Ishikawa (cell line): ENCODE measurements around the gene GANC.

Experiments used
- CEBPB ChIP-seq: IDR thresholded peaks from 2 replicates; pipeline ENCODE4 v1.6.1; 2012
- CREB1 ChIP-seq: IDR thresholded peaks from 2 replicates; pipeline ENCODE4 v1.6.1; 2012; ENCODE audit warnings: low read depth
- EGR1 ChIP-seq: IDR thresholded peaks from 2 replicates; pipeline ENCODE4 v1.6.1; 2012
- EP300 ChIP-seq: IDR thresholded peaks from 2 replicates; pipeline ENCODE4 v1.6.1; 2012; ENCODE audit warnings: borderline replicate concordance
- FOXM1 ChIP-seq: IDR thresholded peaks from 2 replicates; pipeline ENCODE4 v1.6.1; 2012; ENCODE audit warnings: low read depth, borderline replicate concordance
- NFIC ChIP-seq: IDR thresholded peaks from 2 replicates; pipeline ENCODE4 v1.6.1; 2012
- RAD21 ChIP-seq: IDR thresholded peaks from 2 replicates; pipeline ENCODE4 v1.6.1; 2012; ENCODE audit warnings: low read depth
- TAF1 ChIP-seq: IDR thresholded peaks from 2 replicates; pipeline ENCODE4 v1.6.1; 2012; ENCODE audit warnings: low read depth, mild to moderate bottlenecking
- TCF12 ChIP-seq: IDR thresholded peaks from 2 replicates; pipeline ENCODE4 v1.6.1; 2012; ENCODE audit warnings: low read depth
- TEAD4 ChIP-seq: IDR thresholded peaks from 2 replicates; pipeline ENCODE4 v1.6.1; 2012
- YY1 ChIP-seq: IDR thresholded peaks from 2 replicates; pipeline ENCODE4 v1.6.1; 2012; ENCODE audit warnings: low read depth
- TF ChIP-seq, protein P1 (sequence below): IDR thresholded peaks from 2 replicates; pipeline ENCODE4 v1.6.1; 2012; ENCODE audit warnings: low read depth, mild to moderate bottlenecking
- TF ChIP-seq, protein P2 (sequence below): IDR thresholded peaks from 2 replicates; pipeline ENCODE4 v1.6.1; 2012
- TF ChIP-seq, protein P3 (sequence below): IDR thresholded peaks from 2 replicates; pipeline ENCODE4 v1.6.1; 2012

DNA sequence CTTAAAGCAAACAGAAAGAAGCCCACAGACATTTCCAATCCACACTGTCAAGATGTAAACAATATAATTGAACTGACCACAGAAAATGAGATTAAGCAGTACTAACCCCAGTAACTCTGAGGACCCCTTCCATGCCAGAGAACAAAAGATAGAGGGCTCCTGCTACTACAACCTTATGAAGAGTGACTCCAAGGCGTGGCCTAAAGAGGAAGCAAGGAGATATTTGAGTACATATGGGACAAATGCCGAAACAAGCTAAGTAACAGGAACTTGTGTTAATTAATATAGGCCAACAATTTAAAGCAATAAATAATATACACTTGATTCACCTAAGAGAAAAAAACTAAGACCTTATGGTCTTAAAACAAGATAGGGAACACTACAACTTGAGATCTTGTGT lies 39.9 kb upstream of the GANC start:
- TF ChIP-seq RAD21, result no peak
- no peak for TF ChIP-seq EP300
- no peak for TF ChIP-seq CEBPB
- no peak for TF ChIP-seq TAF1
- TF ChIP-seq, protein P1, sequence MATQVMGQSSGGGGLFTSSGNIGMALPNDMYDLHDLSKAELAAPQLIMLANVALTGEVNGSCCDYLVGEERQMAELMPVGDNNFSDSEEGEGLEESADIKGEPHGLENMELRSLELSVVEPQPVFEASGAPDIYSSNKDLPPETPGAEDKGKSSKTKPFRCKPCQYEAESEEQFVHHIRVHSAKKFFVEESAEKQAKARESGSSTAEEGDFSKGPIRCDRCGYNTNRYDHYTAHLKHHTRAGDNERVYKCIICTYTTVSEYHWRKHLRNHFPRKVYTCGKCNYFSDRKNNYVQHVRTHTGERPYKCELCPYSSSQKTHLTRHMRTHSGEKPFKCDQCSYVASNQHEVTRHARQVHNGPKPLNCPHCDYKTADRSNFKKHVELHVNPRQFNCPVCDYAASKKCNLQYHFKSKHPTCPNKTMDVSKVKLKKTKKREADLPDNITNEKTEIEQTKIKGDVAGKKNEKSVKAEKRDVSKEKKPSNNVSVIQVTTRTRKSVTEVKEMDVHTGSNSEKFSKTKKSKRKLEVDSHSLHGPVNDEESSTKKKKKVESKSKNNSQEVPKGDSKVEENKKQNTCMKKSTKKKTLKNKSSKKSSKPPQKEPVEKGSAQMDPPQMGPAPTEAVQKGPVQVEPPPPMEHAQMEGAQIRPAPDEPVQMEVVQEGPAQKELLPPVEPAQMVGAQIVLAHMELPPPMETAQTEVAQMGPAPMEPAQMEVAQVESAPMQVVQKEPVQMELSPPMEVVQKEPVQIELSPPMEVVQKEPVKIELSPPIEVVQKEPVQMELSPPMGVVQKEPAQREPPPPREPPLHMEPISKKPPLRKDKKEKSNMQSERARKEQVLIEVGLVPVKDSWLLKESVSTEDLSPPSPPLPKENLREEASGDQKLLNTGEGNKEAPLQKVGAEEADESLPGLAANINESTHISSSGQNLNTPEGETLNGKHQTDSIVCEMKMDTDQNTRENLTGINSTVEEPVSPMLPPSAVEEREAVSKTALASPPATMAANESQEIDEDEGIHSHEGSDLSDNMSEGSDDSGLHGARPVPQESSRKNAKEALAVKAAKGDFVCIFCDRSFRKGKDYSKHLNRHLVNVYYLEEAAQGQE, result no peak
- no peak for TF ChIP-seq FOXM1
- no peak for TF ChIP-seq EGR1
- TF ChIP-seq, protein P2, sequence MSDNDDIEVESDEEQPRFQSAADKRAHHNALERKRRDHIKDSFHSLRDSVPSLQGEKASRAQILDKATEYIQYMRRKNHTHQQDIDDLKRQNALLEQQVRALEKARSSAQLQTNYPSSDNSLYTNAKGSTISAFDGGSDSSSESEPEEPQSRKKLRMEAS, result no peak
- no peak for TF ChIP-seq YY1
- TF ChIP-seq CREB1, result no peak
- TF ChIP-seq NFIC, result no peak
- TF ChIP-seq TEAD4, result no peak
- no peak for TF ChIP-seq TCF12
- TF ChIP-seq, protein P3, sequence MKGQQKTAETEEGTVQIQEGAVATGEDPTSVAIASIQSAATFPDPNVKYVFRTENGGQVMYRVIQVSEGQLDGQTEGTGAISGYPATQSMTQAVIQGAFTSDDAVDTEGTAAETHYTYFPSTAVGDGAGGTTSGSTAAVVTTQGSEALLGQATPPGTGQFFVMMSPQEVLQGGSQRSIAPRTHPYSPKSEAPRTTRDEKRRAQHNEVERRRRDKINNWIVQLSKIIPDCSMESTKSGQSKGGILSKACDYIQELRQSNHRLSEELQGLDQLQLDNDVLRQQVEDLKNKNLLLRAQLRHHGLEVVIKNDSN, result no peak
